Mesenchymal stem cell (in vitro differentiated cells and primary cell): ENCODE data around the gene OVAAL.

Source experiments
- DNase-seq: peaks from one replicate; pipeline ENCODE4 v3.0.0-alpha.2; 2013
- H2AFZ ChIP-seq: one replicate; pipeline ENCODE4 v1.6.1; 2013; ENCODE audit warnings: low read depth, mild to moderate bottlenecking, control low read depth, inconsistent platforms, low read length, moderate library complexity
- H2AK5ac ChIP-seq: 2 replicates; pipeline ENCODE4 v1.6.1; 2013; ENCODE audit warnings: low read length, moderate library complexity, mild to moderate bottlenecking, inconsistent platforms; ENCODE audit not compliant: severe bottlenecking
- H2BK120ac ChIP-seq: one replicate; pipeline ENCODE4 v1.6.1; 2013; ENCODE audit warnings: low read depth, mild to moderate bottlenecking, inconsistent platforms, low read length, moderate library complexity
- H2BK12ac ChIP-seq, 2 experiments: one replicate each; pipeline ENCODE4 v1.6.1; 2013; ENCODE audit warnings: inconsistent platforms in 2 of 2, low read length in 2 of 2, mild to moderate bottlenecking in 2 of 2, moderate library complexity in 2 of 2, control low read depth in 1 of 2
- H2BK15ac ChIP-seq: one replicate; pipeline ENCODE4 v1.6.1; 2013; ENCODE audit warnings: mild to moderate bottlenecking, low read depth, inconsistent platforms; ENCODE audit not compliant: poor library complexity, severe bottlenecking
- H2BK5ac ChIP-seq: 2 replicates; pipeline ENCODE4 v1.6.1; 2013; ENCODE audit warnings: low read depth, mild to moderate bottlenecking, low read length, control low read depth, inconsistent platforms; ENCODE audit not compliant: poor library complexity, severe bottlenecking
- H3K14ac ChIP-seq, 2 experiments: one replicate each; pipeline ENCODE4 v1.6.1; 2013; ENCODE audit warnings: inconsistent platforms in 2 of 2, low read length in 2 of 2, control low read depth in 1 of 2, mild to moderate bottlenecking in 1 of 2, moderate library complexity in 1 of 2
- H3K18ac ChIP-seq, 2 experiments: one replicate each; pipeline ENCODE4 v1.6.1; 2013; ENCODE audit warnings: inconsistent platforms in 2 of 2, low read length in 2 of 2, control low read depth in 1 of 2, low read depth in 1 of 2, mild to moderate bottlenecking in 1 of 2
- H3K23ac ChIP-seq, 2 experiments: one replicate each; pipeline ENCODE4 v1.6.1; 2013; ENCODE audit warnings: inconsistent platforms in 2 of 2, low read length in 2 of 2, mild to moderate bottlenecking in 2 of 2, moderate library complexity in 2 of 2, control low read depth in 1 of 2
- H3K27ac ChIP-seq: 2 replicates; pipeline ENCODE4 v1.5.1; 2013; ENCODE audit warnings: mild to moderate bottlenecking, moderate library complexity, low read length, control low read depth, inconsistent platforms; ENCODE audit not compliant: poor library complexity, severe bottlenecking
- H3K27me3 ChIP-seq, 2 experiments: 2 replicates each; pipeline versions ENCODE4 v1.6.1 to v1.7.0; 2013; ENCODE audit warnings: low read length in 2 of 2, mild to moderate bottlenecking in 2 of 2, moderate library complexity in 2 of 2, control low read depth in 1 of 2, inconsistent platforms in 1 of 2; ENCODE audit not compliant: control insufficient read depth in 1 of 2, insufficient read depth in 1 of 2
- H3K36me3 ChIP-seq, 2 experiments: 2 replicates each; pipeline versions ENCODE4 v1.6.1 to v1.7.0; 2013; ENCODE audit warnings: low read length in 2 of 2, control low read depth in 1 of 2, inconsistent platforms in 1 of 2, low read depth in 1 of 2, mild to moderate bottlenecking in 1 of 2; ENCODE audit not compliant: insufficient read depth in 2 of 2, control insufficient read depth in 1 of 2
- H3K4ac ChIP-seq, 2 experiments: one replicate each; pipeline ENCODE4 v1.6.1; 2013; ENCODE audit warnings: inconsistent platforms in 2 of 2, low read length in 2 of 2, mild to moderate bottlenecking in 2 of 2, moderate library complexity in 2 of 2, control low read depth in 1 of 2, low read depth in 1 of 2
- H3K4me1 ChIP-seq: 2 replicates; pipeline ENCODE4 v1.6.1; 2013; ENCODE audit warnings: low read depth, low read length, control low read depth; ENCODE audit not compliant: control insufficient read depth, insufficient read depth
- H3K4me2 ChIP-seq: 2 replicates; pipeline ENCODE4 v1.6.1; 2013; ENCODE audit warnings: low read length, mild to moderate bottlenecking, inconsistent platforms; ENCODE audit not compliant: poor library complexity, severe bottlenecking
- H3K4me3 ChIP-seq, 2 experiments: 2 replicates each; pipeline versions ENCODE4 v1.5.1 to v1.7.0; 2013; ENCODE audit warnings: low read length in 2 of 2, mild to moderate bottlenecking in 2 of 2, control low read depth in 1 of 2, low read depth in 1 of 2; ENCODE audit not compliant: insufficient read depth in 1 of 2
- H3K79me1 ChIP-seq: replicated peaks from 2 replicates; pipeline ENCODE4 v1.6.1; 2013; ENCODE audit warnings: mild to moderate bottlenecking, control low read depth, low read length, inconsistent platforms; ENCODE audit not compliant: poor library complexity, severe bottlenecking
- H3K9ac ChIP-seq: 2 replicates; pipeline ENCODE4 v1.7.0; 2013; ENCODE audit warnings: mild to moderate bottlenecking, low read length, moderate library complexity
- H3K9me3 ChIP-seq: 2 replicates; pipeline ENCODE4 v1.7.0; 2013; ENCODE audit warnings: mild to moderate bottlenecking, low read length; ENCODE audit not compliant: control insufficient read depth
- H4K8ac ChIP-seq: one replicate; pipeline ENCODE4 v1.6.1; 2013; ENCODE audit warnings: inconsistent platforms, mild to moderate bottlenecking, low read length, moderate library complexity
- H4K91ac ChIP-seq: one replicate; pipeline ENCODE4 v1.6.1; 2013; ENCODE audit warnings: mild to moderate bottlenecking, low read length, inconsistent platforms
- WGBS: methylation state at CpG from one replicate; pipeline ENCODE4 v1.1.7; 2013; ENCODE audit warnings: mixed read lengths; 5-methylcytosine and 5-hydroxymethylcytosine counted together

Gene OVAAL

DNA sequence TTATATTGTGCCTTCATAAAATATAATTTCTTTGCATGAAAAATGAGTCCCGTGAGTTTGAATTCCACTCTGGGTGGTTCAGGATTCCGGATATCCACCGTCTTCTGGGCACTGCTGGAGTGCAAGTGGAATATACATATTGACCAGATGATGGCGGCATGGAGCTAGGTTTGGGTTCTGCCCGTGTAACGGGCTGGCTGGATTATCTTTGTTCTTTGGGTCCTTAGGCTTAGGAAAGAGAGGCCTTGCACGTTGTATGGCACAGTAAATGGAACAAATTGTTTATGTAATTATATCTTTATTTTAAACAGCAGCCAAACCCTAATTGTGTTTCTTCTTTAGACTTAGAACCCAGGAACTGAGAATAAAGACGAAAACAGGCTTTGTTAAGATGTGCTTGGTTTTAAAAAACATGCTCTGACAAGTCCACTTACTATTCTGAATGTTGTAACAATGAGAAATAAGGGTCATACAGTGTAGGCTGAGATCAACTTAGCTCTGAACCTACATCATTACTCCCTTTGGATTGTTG is 42.8 kb upstream of the OVAAL start:
- H2BK120ac ChIP-seq = no peak overlapping the region

DNA sequence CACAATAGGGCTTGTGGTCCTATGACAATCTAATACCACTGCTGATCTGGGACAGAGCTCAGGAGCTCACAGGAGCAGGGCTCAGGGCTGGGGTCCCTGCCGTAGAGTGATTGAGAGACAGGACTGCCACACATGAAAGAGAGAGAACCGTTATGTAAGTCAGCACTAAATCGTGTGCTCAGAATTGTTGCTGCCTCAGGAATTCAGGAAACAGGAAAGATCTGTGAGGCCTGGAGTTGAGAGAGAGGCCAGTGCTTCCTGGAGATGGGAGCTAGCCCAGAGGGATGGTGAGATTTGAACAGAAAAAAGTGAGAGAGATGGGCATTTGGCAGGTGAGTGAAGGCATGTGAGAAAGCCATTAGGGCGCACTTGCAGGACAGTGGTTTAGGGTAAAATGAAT is 38.9 kb upstream of the OVAAL start:
- Histone ChIP-seq H2BK12ac (peak overlapping the region in 1 of 2 experiments; percentile 59), H3K36me3 (no peaks in the 10 kb centered on the region), H3K27ac (no peak overlapping the region), H3K9ac (no peak overlapping the region), H3K9me3 (no peaks in the 10 kb centered on the region), H2AFZ (peak overlapping the region; percentile 83), H3K27me3 (no peaks in the 10 kb centered on the region), H3K4me2 (no peak overlapping the region), H2AK5ac (no peak overlapping the region), H3K23ac (no peak overlapping the region), H3K79me1 (no peaks in the 10 kb centered on the region), H3K18ac (no peak overlapping the region), H4K8ac (no peak overlapping the region), H3K4me1 (no peaks in the 10 kb centered on the region), H3K4ac (peak overlapping the region in 1 of 2 experiments; percentile 55), H3K4me3 (no peak overlapping the region), H2BK5ac (no peak overlapping the region), H4K91ac (no peak overlapping the region), H2BK120ac (no peak overlapping the region), H3K14ac (no peak overlapping the region), H2BK15ac (no peak overlapping the region)
- no peak for DNase-seq
- WGBS = 33% methylated on average over 4 of the region's 4 CpGs

More for the DNA sequence above, 42.8 kb upstream of the OVAAL start:
- no peaks in the 10 kb centered on the region for H3K79me1 ChIP-seq
- H3K9ac ChIP-seq = peak overlapping the region; percentile 82
- no peak overlapping the region for H2BK15ac ChIP-seq
- H3K23ac ChIP-seq = no peak overlapping the region
- H3K27ac ChIP-seq = peak overlapping the region; percentile 44
- WGBS = 2% methylated on average over 6 of the region's 8 CpGs
- no peaks in the 10 kb centered on the region for H3K27me3 ChIP-seq
- no peak overlapping the region for H3K14ac ChIP-seq
- H3K4ac ChIP-seq = no peak overlapping the region
- H2AFZ ChIP-seq = no peak overlapping the region
- no peak overlapping the region for H2BK12ac ChIP-seq
- no peak overlapping the region for H4K91ac ChIP-seq
- DNase-seq = peak; percentile 87
- no peak overlapping the region for H3K4me2 ChIP-seq
- no peak overlapping the region for H2AK5ac ChIP-seq
- H4K8ac ChIP-seq = no peak overlapping the region
- H3K9me3 ChIP-seq = no peaks in the 10 kb centered on the region
- peaks cover 2% of the 10 kb centered on the region for H3K4me1 ChIP-seq
- H3K4me3 ChIP-seq = no peak overlapping the region
- H3K36me3 ChIP-seq = no peaks in the 10 kb centered on the region
- no peak overlapping the region for H2BK5ac ChIP-seq
- no peak overlapping the region for H3K18ac ChIP-seq

DNA sequence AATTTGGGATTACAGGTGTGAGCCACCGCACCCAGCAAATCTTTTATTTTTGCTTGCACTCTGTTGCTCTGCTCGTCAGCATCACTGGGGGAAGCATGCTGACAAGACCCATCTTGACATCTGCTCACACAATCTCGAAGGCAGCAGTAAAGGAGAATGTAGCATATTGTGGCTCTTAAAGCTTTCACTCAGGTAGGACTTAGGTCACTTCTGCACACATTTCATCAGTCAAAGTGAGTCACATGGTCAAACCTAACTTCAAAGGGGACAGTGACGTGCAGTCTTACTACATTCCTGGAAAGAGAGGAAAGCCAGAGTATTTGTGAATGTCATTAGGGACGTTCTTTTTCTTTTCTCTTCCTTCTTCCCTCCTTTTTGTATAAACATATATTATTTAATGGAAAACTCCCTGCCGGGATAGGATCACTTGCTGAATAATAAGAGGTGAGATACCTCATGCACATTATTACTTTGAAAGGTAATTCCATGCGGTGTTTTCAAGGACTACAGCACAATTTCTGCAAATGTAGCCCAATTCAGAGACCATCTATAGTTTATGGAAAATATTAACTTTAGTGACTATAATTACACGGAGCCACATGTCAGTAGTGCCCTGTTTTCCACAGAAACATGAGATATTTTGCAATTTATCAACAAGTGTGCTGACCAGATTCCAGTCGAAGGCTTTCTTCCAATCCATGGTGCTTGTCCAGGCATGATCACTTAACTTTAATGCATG is 37.1 kb upstream of the OVAAL start:
- H3K9me3 ChIP-seq = no peaks in the 10 kb centered on the region
- no peaks in the 10 kb centered on the region for H3K4me1 ChIP-seq
- H2BK15ac ChIP-seq = no peak overlapping the region
- H3K14ac ChIP-seq = no peak overlapping the region
- H3K23ac ChIP-seq = no peak overlapping the region
- H3K27me3 ChIP-seq = no peaks in the 10 kb centered on the region
- H2BK12ac ChIP-seq = peak overlapping the region in 1 of 2 experiments; percentile 6
- H2AFZ ChIP-seq = no peak overlapping the region
- no peak for DNase-seq
- no peak overlapping the region for H4K8ac ChIP-seq
- no peak overlapping the region for H3K27ac ChIP-seq
- no peak overlapping the region for H2BK5ac ChIP-seq
- no peak overlapping the region for H2AK5ac ChIP-seq
- H3K9ac ChIP-seq = no peak overlapping the region
- WGBS = 96% methylated on average over 4 of the region's 9 CpGs
- H3K4me3 ChIP-seq = no peak overlapping the region
- H3K36me3 ChIP-seq = no peaks in the 10 kb centered on the region
- H2BK120ac ChIP-seq = no peak overlapping the region
- no peak overlapping the region for H4K91ac ChIP-seq
- no peak overlapping the region for H3K4ac ChIP-seq
- no peaks in the 10 kb centered on the region for H3K79me1 ChIP-seq
- H3K18ac ChIP-seq = no peak overlapping the region
- H3K4me2 ChIP-seq = no peak overlapping the region

DNA sequence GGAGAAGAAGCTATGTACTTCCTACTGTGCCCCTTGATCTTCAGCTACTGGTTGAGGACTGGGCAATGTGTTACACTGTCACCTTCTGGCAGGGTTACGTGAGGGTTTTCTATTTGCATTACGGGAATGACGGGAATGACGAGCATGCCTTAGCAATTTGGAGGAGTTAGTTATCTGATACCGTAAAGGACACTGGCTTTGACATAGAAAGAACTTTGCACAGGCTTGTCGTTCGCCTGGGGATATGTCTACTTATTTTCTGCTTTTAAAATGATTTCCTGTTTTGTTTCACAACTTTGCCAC is 36.6 kb upstream of the OVAAL start:
- no peaks in the 10 kb centered on the region for H3K9me3 ChIP-seq

More for the DNA sequence above, 36.6 kb upstream of the OVAAL start:
- Histone ChIP-seq H3K79me1 (no peaks in the 10 kb centered on the region), H4K8ac (no peak overlapping the region), H3K36me3 (no peaks in the 10 kb centered on the region), H3K4me3 (no peak overlapping the region), H3K4me2 (no peak overlapping the region), H2AFZ (no peak overlapping the region), H3K27ac (no peak overlapping the region), H3K4me1 (no peaks in the 10 kb centered on the region), H2BK120ac (no peak overlapping the region), H3K4ac (no peak overlapping the region), H2AK5ac (no peak overlapping the region), H4K91ac (no peak overlapping the region), H3K23ac (no peak overlapping the region), H2BK15ac (no peak overlapping the region), H2BK12ac (peak overlapping the region in 1 of 2 experiments; percentile 6), H3K18ac (peak overlapping the region in 1 of 2 experiments; percentile 29), H3K14ac (no peak overlapping the region), H3K9ac (no peak overlapping the region), H3K27me3 (no peaks in the 10 kb centered on the region), H2BK5ac (no peak overlapping the region)
- no peak for DNase-seq
- 74% methylated on average over 5 of the region's 7 CpGs for WGBS
